GM21367 (cell line): ENCODE data around the gene PTGDR2.

Source experiments
- ATAC-seq: cut with Tn5 transposase; IDR thresholded peaks from one replicate; pipeline ENCODE4 v1.9.1; 2021; ENCODE audit not compliant: unreplicated experiment

Gene PTGDR2

GRCh38 chr11:60855726-60856633 lies at the start of gene PTGDR2:
Gene PTGDR2 (minus strand): TSS chr11:60855950. CDS start chr11:60853722, 2,228 bp downstream.
- ATAC-seq, result no peak

DNA sequence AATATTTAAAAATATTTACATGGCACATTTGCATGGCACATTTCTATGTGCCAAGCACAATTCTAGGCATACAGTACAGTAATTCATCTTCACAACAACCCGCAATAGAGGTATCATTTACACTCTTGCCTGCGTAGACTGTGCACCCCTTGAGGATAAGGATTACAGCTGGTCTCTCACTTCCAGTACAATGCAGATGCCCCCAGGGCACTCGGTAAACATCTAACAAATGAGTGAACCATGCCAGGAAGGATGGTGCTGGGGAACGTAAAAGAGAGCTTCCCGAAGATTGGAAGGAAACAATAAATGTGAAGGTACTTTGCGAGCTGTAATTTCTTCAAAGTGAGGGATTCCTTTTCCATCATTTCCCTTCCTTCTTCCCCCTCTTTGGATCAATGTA lies 49.3 kb upstream of the PTGDR2 start:
- no peak for ATAC-seq

DNA sequence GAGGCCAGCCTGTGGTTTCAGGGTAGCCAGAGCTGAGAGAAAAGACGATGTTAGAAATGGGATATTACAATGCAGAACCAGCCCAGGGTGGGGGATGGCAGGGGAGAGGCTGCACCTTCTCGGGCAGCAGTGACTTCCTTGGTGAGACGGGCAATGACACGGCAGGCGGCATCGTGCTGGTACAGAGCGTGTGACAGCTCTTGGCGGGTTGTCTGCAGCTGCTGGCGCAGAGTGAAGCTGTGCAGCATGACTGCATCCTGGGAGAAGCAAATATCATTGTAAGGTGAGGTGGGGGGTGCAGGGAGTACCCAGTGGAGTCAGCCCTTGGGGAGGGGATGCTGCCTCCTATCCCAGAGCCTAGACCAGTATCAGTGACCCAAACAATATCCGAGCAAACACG lies 46.9 kb upstream of the PTGDR2 start:
- ATAC-seq, result no peak

DNA sequence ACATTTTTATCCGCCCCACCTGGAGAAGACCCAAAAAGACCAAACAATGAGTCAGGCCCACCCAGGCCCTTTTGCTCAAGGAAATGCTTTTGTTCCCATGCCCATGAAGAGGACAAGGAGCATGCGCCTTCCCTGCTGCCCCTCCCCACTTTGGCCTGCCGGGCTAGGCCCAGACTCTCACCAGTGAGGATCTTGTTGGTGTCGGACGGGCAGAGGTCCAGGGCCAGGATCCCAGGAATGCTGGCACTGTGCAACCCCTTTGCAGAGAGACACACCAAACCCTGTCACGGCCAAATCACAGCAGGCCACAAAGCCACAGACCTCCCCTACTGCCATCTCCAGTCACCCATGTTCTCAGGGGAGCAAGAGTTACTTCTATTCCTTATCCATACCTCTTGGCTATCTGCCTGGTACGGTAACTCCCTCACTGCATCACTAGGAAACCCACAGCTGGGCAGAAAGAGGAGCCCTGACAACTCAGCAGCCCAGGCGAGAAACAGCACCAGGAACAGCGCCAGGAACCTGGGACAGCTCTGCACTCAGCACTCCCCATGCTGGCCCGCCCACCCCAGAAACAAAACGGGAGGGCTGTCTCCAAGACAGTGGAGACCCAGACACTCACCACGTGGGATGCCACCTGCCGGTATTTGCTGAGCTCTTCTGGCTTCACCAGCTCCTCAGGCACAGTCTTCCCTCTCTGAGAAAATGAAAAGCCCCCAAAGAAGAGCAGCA lies 45.1 kb upstream of the PTGDR2 start:
- ATAC-seq, result no peak

GRCh38 chr11:60899977-60900376 lies 44.2 kb upstream of the PTGDR2 start:
- ATAC-seq, result no peak

DNA sequence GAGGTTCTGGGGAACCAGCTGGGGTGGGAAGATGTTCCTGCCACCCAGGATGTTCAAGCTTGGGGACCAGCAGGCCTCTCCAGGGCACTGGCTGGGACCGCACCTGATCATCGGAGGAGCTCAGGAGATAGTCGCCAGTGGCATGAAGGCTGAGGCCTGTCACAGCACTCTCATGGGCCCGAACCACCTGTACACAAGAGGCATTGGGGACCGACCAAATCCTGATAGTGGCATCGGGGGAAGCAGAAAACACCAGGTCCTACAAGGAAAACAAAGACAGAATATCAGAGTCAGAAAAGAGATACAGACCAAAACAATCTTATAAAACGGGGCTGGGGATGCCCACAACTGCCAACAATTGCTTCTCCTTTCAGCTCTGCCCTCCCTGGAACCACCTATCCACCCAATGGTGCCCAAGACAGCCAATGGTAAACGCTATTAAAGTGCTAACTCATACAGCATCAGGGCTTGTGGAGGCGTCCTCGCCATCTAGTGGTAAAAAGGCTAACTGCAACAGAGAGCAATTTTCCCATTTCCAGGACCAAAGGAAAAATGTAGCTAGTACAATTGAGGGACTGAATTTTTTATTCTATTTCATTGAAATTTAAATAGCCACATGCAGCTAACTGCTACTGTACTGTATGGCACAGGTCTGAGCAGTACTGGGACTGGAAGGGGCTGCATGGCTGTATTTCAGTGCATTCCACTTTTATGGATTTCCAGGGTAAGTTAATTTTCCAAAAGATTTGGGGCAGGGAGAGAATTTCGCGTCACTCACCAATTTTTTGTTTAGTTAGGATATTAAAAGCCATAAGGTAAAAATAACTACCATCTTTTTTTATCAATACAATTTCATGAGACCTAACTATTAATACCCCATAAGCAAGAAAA lies 43.5 kb upstream of the PTGDR2 start:
- ATAC-seq, result no peak

- no peak for ATAC-seq
These were observed 41.7 kb upstream of the PTGDR2 start for GRCh38 chr11:60897496-60897895.

DNA sequence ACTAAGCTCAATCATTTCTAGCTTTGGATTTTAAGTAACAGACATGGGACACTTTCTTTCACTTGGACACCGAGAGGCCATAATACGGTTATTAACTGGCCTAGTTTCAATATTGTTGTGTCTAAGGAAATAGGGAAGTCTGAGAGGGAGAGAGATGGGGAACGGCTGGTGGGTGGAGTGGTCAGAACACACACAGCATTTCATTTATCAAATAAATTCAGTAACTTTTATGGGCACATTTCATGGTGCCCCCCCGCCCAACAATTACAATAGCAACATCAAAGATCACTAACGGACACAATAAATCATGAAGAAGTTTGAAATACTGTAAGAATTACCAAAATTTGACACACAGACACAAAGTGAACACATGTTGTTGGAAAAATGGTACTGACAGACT lies 39.9 kb upstream of the PTGDR2 start:
- ATAC-seq, result no peak

DNA sequence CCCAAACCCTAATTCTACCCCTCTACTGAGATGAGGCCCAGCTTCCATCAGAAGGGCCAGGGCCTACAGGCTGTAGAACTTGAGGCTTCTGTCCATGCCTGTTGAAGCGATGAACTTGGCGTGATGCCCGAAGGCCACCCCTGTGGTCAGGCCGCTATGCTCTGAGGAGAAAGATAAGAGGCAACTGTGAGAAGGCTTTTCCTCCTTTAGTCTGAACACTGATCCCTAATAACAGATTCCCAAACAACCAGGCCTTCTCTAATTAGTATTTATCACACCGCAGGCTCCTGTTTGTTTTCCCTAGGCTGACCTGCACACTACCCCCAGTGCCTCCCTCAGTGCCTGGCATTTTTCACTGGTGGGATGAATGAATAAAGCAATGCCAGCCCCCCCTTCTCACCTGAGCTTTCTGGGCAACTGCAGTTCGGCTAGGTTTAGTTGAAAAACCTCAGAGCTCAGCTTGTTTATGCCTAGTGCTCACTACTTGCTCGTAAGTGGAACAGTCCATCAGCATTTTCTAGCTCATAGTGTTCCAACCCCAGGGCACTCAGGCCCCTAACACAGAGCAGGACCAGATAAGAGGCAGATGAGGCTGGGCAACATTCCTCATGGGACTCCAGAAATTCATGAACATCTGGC lies 35.5 kb upstream of the PTGDR2 start:
- no peak for ATAC-seq

DNA sequence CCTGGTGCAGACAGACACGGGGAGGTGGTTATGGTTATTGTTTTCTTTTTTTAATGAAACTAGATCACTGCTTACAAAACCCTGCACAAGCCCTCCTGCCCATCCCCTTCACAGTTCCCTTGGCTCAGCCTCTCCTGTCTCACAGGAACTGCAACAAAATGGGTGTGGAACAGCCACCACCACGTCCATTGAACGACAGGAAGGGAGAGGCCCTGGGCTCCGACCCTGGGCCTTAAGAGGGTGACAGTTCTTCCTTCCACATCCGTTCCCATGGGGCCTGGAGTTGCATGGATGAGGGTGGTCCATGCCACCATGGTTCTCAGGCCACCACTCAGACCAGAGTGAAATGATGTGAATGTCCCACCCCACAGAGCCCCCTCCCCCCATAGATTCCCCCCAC lies 34.9 kb upstream of the PTGDR2 start:
- ATAC-seq, result no peak

DNA sequence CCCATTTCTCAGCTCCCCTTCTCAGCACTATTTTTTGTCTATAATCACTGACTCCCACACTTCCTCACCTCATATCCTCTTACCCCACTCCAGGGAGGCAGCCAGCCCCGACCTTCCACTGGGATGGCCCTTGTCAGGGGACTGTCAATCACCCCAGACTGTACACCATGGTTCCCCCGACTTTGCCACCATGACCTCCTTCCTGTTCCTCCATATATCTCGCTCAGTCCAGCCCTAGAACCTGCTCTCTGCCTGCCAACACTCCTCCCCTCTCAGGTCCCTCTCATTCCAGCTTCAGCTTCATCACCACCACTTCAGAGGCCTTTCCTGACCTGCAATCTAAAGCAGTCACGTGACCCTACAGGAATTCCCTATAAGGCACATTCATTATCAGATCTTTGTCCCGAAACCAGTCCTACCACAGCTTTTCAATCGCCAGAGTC lies 34.1 kb upstream of the PTGDR2 start:
- no peak for ATAC-seq

DNA sequence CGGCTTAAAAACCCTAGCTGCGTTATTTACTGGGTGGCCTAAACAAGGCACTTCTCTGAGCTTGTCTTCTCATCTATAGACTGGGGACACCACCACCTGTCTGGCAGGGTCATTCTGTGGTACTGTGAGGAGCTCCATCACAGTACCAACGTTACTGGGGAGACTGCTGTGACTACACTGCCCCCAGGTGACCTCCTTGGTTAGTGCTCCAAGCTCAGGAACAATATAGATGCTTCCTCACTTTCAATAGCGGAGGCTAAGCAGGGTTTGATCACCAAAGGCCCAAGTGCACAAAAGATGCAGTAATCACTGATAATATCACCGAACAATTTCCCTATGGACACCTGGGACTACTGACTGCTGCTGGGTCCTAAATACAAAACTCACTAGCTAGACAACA lies 31.8 kb upstream of the PTGDR2 start:
- no peak for ATAC-seq

GRCh38 chr11:60880643-60881282 lies 25.0 kb upstream of the PTGDR2 start:
- ATAC-seq, result no peak

DNA sequence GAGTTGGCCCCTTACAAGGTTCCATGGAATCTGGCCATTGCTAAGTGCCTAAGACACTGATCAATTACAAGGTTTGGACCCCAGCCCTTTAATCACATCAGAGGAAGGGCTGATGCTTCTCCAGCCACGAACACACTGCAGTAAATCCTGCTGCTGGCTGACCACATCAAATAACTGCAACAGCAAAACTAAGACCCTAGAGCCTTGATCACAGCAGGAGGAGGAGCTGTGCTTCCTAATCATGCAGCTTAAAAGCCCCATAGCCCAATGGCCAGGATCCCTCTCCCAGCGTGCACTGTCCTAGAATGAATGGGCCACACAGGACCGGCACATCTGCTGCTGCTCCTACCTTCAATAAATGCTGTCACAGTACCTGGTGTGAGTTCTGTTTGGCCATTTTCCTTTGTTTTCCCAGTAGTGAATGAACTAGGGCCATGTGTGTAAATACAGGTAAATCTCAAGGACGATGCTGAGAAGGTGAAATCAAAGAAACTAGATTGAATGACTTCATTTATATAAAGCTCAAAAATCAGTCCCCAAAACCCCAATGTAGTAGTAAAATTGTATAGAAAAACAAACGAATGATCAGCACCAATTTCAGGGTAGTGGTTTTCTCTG lies 24.3 kb upstream of the PTGDR2 start:
- no peak for ATAC-seq

GRCh38 chr11:60879104-60879503 lies 23.4 kb upstream of the PTGDR2 start:
- ATAC-seq, result no peak

- ATAC-seq, result no peak
These were observed 22.7 kb upstream of the PTGDR2 start for GRCh38 chr11:60878245-60879101.

- ATAC-seq, result no peak
These were observed 20.4 kb upstream of the PTGDR2 start for GRCh38 chr11:60876168-60876485.

- ATAC-seq, result no peak
These were observed 19.8 kb upstream of the PTGDR2 start for GRCh38 chr11:60875366-60876167.
